ENCODE results near the gene KCNB1. TPM values are rescaled to one million over a fixed set of nuclear protein-coding genes. Genes with fewer than 3 reads are reported as not detected.
"Not testable (repeated sequence)": the region's sequence is repeated elsewhere in the genome, so short reads cannot be mapped to it uniquely, and the experiment has no call there.

The KCNB1 gene
- total RNA-seq, 4 donors from 2014 or later, result 0.29 to 32.5 (median 7.0) TPM

GRCh38 chr20:49316704-49317103 is 165.8 kb downstream of the KCNB1 start:
- Histone ChIP-seq H3K27ac (no peak overlapping the region), H3K36me3 (no peaks in the 10 kb centered on the region), H3K4me1 (no peaks in the 10 kb centered on the region), H3K4me3 (no peak overlapping the region), H3K9me3 (no peaks in the 10 kb centered on the region), H3K27me3 (peaks cover 6 to 7% of the 10 kb centered on the region in 2 donors)
- intact Hi-C loops (cut with DNase I; ENCODE audit: low total_unique reads), result no loop called here
- DNase-seq, result no peak
- TF ChIP-seq CTCF (IDR thresholded peaks at IDR 0.05) (no peak), POLR2A (IDR thresholded peaks at IDR 0.05) (no peak)

- peaks cover 6 to 7% of the 10 kb centered on the region in 2 donors for H3K27me3 ChIP-seq
- H3K4me1 ChIP-seq, result no peaks in the 10 kb centered on the region
- intact Hi-C loops (cut with DNase I; ENCODE audit: low total_unique reads), result no loop called here
- H3K9me3 ChIP-seq, result no peaks in the 10 kb centered on the region
- TF ChIP-seq POLR2A (IDR thresholded peaks at IDR 0.05), result no peak
- no peak for DNase-seq
- no peak overlapping the region for H3K4me3 ChIP-seq
- H3K36me3 ChIP-seq, result no peaks in the 10 kb centered on the region
- H3K27ac ChIP-seq, result no peak overlapping the region
Observed at GRCh38 chr20:49315580-49315979, 166.9 kb downstream of the KCNB1 start.

GRCh38 chr20:49314052-49314451 is 168.4 kb downstream of the KCNB1 start:
- intact Hi-C loops (cut with DNase I; ENCODE audit: low total_unique reads), result not testable (repeated sequence)

More at GRCh38 chr20:49314052-49314451, 168.4 kb downstream of the KCNB1 start:
- not testable (repeated sequence) for H3K36me3 ChIP-seq, H3K27ac ChIP-seq, H3K9me3 ChIP-seq, H3K27me3 ChIP-seq, H3K4me1 ChIP-seq, DNase-seq, H3K4me3 ChIP-seq

Other genes starting within 250 kb of the KCNB1 start
- 10 to 100 TPM; 20.0 to 46.2 (median 26.3) TPM for gene ZNFX1, start 204.6 kb downstream of the KCNB1 start, total RNA-seq
- gene PTGIS, start 85.5 kb upstream of the KCNB1 start, total RNA-seq, result 100 to 1,000 TPM in 3 of 4 donors, 10 to 100 TPM in 1; 64.7 to 460 (median 140) TPM
- 10 to 100 TPM; 13.5 to 59.0 (median 25.0) TPM for gene B4GALT5, start 231.2 kb upstream of the KCNB1 start, total RNA-seq

All from uterus (tissue), 4 donors.